ENCODE measurements around the gene TMEM190. TPM values are rescaled to one million over a fixed set of nuclear protein-coding genes. Genes with fewer than 3 reads are reported as not detected.

The TMEM190 gene
- total RNA-seq, 1 donor from 2014 or later = not detected

DNA sequence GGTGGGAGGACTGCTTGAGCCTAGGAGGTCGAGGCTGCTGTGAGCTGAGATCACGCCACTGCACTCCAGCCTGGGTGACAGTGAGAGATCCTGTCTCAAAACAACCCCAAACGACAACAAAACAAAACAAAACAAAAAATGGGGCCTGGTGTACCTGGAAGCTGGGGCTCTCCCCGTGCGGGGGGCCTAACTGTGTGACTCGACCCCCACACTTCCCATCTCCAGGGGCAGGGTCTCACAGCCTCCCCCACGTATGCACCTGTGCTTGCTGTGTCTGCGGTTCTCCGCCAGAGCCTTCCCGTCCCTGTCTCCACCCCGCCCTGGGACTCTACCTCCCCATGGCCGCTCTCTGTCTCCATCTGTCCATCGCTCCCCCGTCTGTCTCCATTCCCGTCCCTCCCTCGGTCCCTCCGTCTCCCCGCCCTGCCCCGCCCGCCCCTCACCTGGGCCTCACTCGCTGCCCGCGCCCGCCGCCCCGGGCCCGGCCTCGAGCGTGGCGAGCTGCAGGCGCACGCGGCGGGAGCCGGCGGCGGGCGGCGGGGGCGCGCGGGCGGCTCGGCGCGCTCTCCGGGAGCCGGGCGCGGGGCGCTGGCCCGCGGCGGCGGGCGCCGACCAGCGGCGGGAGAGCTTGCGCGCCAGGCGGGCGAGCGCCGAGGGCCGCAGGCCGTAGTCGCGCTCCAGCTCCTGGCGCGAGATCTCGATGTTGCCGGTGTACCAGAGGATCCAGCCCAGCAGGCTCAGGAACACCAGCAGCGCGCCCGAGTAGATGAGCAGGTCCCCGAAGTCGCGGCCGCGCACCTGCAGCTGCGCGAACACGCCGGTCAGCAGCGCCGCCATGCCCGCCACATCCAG, 6.9 kb downstream of the TMEM190 start:
- H3K27ac Mint-ChIP-seq = peak overlapping the region; percentile 90
- no peaks in the 10 kb centered on the region for H3K27me3 Mint-ChIP-seq (ENCODE audit: low read depth)
- intact Hi-C loops (cut with micrococcal nuclease) = loop anchor here (2.0 to 10.0 kb wide), 2 partner anchors 23 to 221 kb away; partner anchors contain the start of genes UBE2S, ZNF524 and ZNF865
- peaks cover 56% of the 10 kb centered on the region for H3K36me3 Mint-ChIP-seq (ENCODE audit: low read depth)
- no peaks in the 10 kb centered on the region for H3K9me3 Mint-ChIP-seq
- peak overlapping the region; percentile 86 for H3K4me3 Mint-ChIP-seq (ENCODE audit: low read depth)
- DNase-seq (ENCODE audit: low spot score) = peak; percentile 51
- peaks cover 39% of the 10 kb centered on the region for H3K4me1 Mint-ChIP-seq (ENCODE audit: low read depth)

DNA sequence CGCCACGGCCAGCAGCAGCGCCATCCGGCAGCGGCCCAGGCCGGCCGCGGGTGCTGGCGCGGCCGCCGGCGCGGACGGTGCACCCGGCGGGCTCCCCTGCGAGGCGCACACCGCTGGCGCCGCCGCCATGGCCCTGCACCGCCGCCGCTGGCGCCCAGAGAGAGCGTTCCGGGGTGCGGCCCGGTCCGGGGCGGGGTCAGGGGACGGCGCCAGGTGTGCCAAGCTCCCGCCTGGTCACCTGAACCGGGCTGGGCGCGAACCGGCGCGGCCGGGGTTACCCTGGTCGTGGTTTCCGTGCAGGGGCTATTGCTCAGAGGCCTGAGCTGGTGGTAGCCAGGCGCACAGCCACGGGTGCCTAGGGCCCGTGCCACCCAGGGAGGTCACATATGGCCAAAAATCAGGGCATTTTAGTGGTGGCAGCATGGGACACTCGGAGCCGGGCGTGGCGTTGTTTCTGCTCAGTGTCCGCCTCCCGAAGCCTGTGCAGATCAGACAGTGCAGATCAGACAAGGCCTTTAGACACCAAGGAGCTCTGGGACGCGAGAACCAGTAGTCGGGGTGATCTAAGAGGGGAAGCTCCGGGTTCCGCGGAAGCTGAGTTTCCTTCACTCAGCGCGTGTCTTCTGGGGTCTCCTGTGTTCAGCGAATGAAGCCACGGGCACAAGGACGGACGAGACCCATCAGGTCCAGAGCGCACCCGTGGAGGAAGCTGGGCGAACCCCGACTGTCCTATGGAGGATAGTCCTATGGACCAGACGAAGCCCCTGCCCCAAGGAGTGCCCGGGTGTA, 7.7 kb downstream of the TMEM190 start, which contains the start of gene TMEM238:
TSS of gene TMEM238 (minus strand) at position 162 of the 789 bp plus-strand sequence. CDS start at position 129, 33 bp downstream.
- H3K4me1 Mint-ChIP-seq (ENCODE audit: low read depth) = peaks cover 41% of the 10 kb centered on the region
- peaks cover 62% of the 10 kb centered on the region for H3K36me3 Mint-ChIP-seq (ENCODE audit: low read depth)
- intact Hi-C loops (cut with micrococcal nuclease) = loop anchor here (2.0 to 10.0 kb wide), 2 partner anchors 22 to 220 kb away; partner anchors contain the start of genes UBE2S, ZNF524 and ZNF865

DNA sequence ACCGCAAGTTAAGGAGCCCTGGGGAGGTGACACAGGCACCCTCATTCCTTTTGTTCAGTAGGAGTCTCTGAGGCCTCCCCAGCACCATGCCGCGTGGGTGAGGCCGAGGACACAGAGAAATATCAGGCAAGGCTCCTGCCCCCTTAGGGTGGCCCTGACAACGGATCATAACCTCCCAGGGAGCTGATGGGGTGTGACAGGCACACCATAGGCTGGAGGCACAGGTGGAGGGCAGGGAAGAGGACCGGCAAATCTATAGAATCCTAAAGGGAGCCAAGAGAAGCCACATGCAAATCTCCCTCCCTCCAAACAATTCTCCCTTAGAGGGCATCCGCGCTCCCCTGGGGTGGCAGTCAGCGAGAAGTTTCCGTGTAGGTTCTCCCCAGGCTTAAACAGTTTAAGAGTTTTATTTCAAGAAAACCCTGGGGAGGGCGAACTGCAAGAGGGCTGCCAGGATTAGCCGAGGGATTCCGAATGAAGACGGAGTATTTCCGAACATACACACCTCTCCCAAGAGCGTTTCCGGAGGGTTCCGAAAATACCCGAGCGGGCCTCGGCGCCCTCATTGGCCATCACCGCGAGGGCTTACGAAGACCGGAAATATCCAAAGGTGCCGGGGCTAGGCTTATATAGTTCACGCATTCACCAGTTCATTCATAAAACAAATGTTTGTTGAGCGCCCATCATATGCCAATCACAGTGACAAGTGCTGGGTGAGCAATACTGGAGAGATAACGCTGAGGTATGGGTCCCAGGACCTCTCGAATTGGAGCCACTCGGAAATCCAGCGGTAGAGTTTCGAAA, 8.5 kb downstream of the TMEM190 start:
- H3K9me3 Mint-ChIP-seq = no peaks in the 10 kb centered on the region
- intact Hi-C loops (cut with micrococcal nuclease) = loop anchor here (1.0 to 10.0 kb wide), 6 partner anchors 22 to 257 kb away; partner anchors contain the start of genes KMT5C, PPP6R1, UBE2S and ZNF524
- no peaks in the 10 kb centered on the region for H3K27me3 Mint-ChIP-seq (ENCODE audit: low read depth)
- H3K27ac Mint-ChIP-seq = peak overlapping the region; percentile 94
- H3K36me3 Mint-ChIP-seq (ENCODE audit: low read depth) = peaks cover 69% of the 10 kb centered on the region
- H3K4me3 Mint-ChIP-seq (ENCODE audit: low read depth) = peak overlapping the region; percentile 100
- H3K4me1 Mint-ChIP-seq (ENCODE audit: low read depth) = peaks cover 44% of the 10 kb centered on the region
- peak; percentile 94 for DNase-seq (ENCODE audit: low spot score)

More for the DNA sequence above, 7.7 kb downstream of the TMEM190 start, which contains the start of gene TMEM238:
- no peaks in the 10 kb centered on the region for H3K9me3 Mint-ChIP-seq
- peak within 1 kb of the TSS; percentile 100 for H3K4me3 Mint-ChIP-seq (ENCODE audit: low read depth)
- peak; percentile 52 for DNase-seq (ENCODE audit: low spot score)
- H3K27me3 Mint-ChIP-seq (ENCODE audit: low read depth) = no peaks in the 10 kb centered on the region
- peak within 1 kb of the TSS; percentile 94 for H3K27ac Mint-ChIP-seq

DNA sequence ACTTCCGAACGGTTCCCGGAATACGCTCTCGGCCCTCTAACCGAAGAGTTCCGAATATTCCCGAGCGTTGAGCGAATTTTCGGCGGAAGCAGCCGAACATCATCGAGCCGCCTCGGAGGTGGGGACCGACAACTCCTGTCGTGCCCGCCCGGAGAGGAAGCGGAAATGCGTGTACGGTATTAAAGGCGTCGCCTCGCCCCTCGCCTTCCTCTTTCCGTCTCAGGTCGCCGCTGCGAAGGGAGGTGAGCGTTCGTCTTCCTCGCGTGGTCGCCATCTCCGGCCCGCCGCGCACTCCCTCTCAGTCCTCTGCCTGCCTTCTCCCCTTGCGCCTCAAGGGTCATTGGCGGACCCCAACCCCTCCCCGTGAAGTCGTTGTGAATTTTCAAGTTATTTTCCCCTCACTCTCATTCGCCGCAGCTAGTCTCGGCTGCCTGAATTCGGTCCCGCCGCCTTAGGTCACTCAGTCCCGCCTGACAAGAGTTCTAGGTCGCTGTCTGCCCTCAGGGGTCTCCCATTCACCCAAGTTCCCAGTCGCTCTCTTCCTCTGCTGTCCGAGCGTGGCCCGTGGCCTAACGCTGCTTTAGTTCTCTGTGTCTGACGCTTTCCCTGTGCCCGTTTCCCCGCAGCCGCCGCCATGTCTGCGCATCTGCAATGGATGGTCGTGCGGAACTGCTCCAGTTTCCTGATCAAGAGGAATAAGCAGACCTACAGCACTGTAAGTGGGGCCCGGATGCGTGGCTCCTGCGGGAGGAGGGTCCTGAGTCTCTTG, 9.3 kb downstream of the TMEM190 start, which contains the start of gene RPL28:
TSS of gene RPL28 (plus strand) at position 209 of the 769 bp plus-strand sequence. CDS start at position 635, 426 bp downstream.
- H3K36me3 Mint-ChIP-seq (ENCODE audit: low read depth) = peaks cover 71% of the 10 kb centered on the region
- peaks cover 44% of the 10 kb centered on the region for H3K4me1 Mint-ChIP-seq (ENCODE audit: low read depth)

DNA sequence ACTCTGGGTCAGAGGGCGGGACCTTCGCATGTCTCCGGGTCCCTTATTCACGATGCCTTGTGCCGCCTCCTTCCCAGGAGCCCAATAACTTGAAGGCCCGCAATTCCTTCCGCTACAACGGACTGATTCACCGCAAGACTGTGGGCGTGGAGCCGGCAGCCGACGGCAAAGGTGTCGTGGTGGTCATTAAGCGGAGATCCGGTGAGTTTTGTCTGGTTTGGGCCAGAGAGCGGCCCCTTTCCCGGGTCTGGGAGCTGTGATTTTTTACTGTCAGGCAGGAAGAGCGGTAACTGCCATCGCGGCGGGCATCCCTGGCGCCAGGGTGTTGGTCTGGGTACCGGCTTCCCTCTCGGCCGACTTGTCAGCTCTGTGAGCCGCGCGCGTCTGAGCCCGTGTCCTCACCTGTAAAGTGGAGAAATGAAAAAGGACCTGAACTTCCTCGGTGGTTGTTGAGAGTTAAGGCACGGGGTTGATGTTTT, 9.9 kb downstream of the TMEM190 start:
- DNase-seq (ENCODE audit: low spot score) = no peak
- Mint-ChIP-seq H3K4me3 (ENCODE audit: low read depth) (peak overlapping the region; percentile 100), H3K27ac (peak overlapping the region; percentile 94), H3K36me3 (ENCODE audit: low read depth) (peaks cover 71% of the 10 kb centered on the region), H3K9me3 (no peaks in the 10 kb centered on the region), H3K27me3 (ENCODE audit: low read depth) (no peaks in the 10 kb centered on the region), H3K4me1 (ENCODE audit: low read depth) (peaks cover 42% of the 10 kb centered on the region)
- intact Hi-C loops (cut with micrococcal nuclease) = loop anchor here (5.0 to 10.0 kb wide), 3 partner anchors 84 to 256 kb away; partner anchors contain the start of genes ZNF524, ZNF580, ZNF581 and ZNF865

More for the DNA sequence above, 9.3 kb downstream of the TMEM190 start, which contains the start of gene RPL28:
- Mint-ChIP-seq H3K27me3 (ENCODE audit: low read depth) (no peaks in the 10 kb centered on the region), H3K9me3 (no peaks in the 10 kb centered on the region), H3K4me3 (ENCODE audit: low read depth) (peak within 1 kb of the TSS; percentile 100), H3K27ac (peak within 1 kb of the TSS; percentile 94)
- DNase-seq (ENCODE audit: low spot score) = peak; percentile 99
- intact Hi-C loops (cut with micrococcal nuclease) = loop anchor here (1.0 to 10.0 kb wide), 6 partner anchors 21 to 256 kb away; partner anchors contain the start of genes KMT5C, PPP6R1, UBE2S and ZNF524

DNA sequence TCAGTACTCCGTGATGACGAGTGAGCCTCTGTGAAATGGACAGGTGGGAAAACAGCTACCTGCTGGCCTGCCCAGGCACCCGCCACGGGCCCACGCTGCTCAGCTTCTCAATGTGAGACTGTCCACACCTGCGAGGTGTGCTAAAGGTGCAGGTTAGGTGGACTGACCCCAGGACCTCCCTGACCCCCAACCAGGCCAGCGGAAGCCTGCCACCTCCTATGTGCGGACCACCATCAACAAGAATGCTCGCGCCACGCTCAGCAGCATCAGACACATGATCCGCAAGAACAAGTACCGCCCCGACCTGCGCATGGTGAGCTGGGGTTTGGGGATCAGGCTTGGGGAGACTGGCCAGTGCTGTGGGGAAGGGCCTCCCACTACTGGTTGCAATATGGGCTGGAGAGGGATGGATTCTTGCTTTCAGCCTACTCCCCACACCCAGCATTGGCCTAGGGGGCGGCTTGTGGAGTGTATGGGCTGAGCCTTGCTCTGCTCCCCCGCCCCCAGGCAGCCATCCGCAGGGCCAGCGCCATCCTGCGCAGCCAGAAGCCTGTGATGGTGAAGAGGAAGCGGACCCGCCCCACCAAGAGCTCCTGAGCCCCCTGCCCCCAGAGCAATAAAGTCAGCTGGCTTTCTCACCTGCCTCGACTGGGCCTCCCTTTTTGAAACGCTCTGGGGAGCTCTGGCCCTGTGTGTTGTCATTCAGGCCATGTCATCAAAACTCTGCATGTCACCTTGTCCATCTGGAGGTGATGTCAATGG, 11.3 kb downstream of the TMEM190 start:
- DNase-seq (ENCODE audit: low spot score) = no peak
- no peak overlapping the region for H3K27ac Mint-ChIP-seq
- H3K27me3 Mint-ChIP-seq (ENCODE audit: low read depth) = no peaks in the 10 kb centered on the region
- no peaks in the 10 kb centered on the region for H3K9me3 Mint-ChIP-seq
- peaks cover 30% of the 10 kb centered on the region for H3K4me1 Mint-ChIP-seq (ENCODE audit: low read depth)
- peak overlapping the region; percentile 100 for H3K4me3 Mint-ChIP-seq (ENCODE audit: low read depth)
- intact Hi-C loops (cut with micrococcal nuclease) = loop anchor here (5.0 to 10.0 kb wide), 3 partner anchors 86 to 254 kb away; partner anchors contain the start of genes ZNF524, ZNF580, ZNF581 and ZNF865
- peaks cover 62% of the 10 kb centered on the region for H3K36me3 Mint-ChIP-seq (ENCODE audit: low read depth)

DNA sequence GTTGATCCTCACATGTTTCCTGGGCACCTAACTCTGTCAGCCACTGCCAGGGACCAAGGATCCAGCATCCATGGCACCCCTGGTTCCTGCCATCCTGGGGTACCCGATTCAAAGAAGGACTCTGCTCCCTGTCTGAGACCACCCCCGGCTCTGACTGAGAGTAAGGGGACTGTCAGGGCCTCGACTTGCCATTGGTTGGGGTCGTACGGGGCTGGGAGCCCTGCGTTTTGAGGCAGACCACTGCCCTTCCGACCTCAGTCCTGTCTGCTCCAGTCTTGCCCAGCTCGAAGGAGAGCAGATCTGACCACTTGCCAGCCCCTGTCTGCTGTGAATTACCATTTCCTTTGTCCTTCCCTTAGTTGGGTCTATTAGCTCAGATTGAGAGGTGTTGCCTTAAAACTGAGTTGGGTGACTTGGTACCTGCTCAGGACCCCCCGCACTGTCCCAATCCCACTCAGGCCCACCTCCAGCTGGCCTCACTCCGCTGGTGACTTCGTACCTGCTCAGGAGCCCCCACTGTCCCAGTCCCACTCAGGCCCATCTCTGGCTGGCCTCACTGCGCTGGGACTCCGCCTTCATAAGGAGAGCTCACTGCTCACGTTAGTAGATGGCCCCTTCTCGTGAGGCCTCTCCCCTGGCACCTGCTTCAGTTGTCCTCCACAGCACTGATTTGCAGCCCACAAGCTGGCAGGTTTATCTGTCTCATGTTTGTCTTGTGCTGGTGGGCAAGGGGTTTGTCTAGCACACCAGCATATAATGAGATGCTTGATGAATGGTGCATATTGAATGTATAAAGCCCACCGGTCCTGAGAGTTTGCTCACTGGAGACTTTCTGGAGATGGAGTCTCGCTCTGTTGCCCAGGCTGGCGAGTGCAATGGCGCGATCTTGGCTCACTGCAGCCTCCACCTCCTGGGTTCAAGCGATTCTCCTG, 13.0 kb downstream of the TMEM190 start:
- Mint-ChIP-seq H3K4me3 (ENCODE audit: low read depth) (peak overlapping the region; percentile 33), H3K4me1 (ENCODE audit: low read depth) (peaks cover 26% of the 10 kb centered on the region)
- intact Hi-C loops (cut with micrococcal nuclease) = loop anchor here (5.0 to 10.0 kb wide), 3 partner anchors 87 to 253 kb away; partner anchors contain the start of genes ZNF524, ZNF580, ZNF581 and ZNF865

DNA sequence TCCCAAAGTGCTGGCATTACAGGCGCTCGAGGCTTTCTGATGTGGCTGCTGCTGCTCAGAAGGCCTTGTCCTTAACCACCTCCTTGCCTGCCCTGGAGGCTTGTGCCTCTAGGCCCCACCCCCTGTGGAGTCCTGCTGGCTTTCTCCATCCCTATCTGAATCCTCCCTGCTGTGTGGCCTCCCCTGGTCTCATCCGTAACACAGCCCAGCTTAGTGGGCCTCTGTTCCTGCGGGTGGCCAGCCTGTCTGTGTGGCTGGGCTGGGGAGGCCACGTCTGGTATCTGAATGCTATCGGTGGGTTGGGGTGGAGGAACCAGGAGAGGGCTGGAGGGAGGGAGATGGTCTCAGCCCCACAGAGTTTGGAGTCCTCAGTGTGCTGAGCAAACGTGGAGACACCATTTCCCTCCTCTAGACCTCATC, 13.8 kb downstream of the TMEM190 start:
- intact Hi-C loops (cut with micrococcal nuclease) = no loop called here
- no peaks in the 10 kb centered on the region for H3K9me3 Mint-ChIP-seq
- H3K27ac Mint-ChIP-seq = peak overlapping the region; percentile 7
- no peaks in the 10 kb centered on the region for H3K27me3 Mint-ChIP-seq (ENCODE audit: low read depth)
- no peak overlapping the region for H3K4me3 Mint-ChIP-seq (ENCODE audit: low read depth)
- DNase-seq (ENCODE audit: low spot score) = no peak
- H3K36me3 Mint-ChIP-seq (ENCODE audit: low read depth) = peaks cover 57% of the 10 kb centered on the region
- H3K4me1 Mint-ChIP-seq (ENCODE audit: low read depth) = peaks cover 18% of the 10 kb centered on the region

More for the DNA sequence above, 13.0 kb downstream of the TMEM190 start:
- peaks cover 57% of the 10 kb centered on the region for H3K36me3 Mint-ChIP-seq (ENCODE audit: low read depth)
- no peak overlapping the region for H3K27ac Mint-ChIP-seq
- H3K27me3 Mint-ChIP-seq (ENCODE audit: low read depth) = no peaks in the 10 kb centered on the region
- DNase-seq (ENCODE audit: low spot score) = no peak
- H3K9me3 Mint-ChIP-seq = no peaks in the 10 kb centered on the region

DNA sequence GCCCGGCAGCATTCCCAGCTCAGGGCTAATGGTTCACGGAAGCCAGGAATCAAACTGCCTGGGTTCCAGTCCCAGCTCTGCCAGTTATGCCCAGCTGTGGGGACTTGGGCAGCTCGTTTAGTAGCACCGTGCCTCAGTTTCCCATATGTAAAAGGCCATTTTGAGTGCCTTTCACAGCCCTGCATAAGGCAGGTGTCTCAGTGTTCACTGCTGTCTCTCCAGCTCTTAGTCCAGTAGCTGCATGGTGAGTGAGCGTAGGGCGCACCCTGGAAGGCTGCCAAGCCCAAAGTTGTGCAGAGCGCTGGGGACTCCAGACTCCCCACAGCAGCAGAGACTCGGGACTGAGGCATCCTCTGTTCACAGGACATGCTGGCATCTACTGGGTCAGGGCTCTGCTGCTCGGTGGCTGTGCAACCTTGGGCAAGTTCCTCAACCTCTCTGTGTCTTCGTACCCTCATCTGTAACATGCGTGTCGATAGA, 14.6 kb downstream of the TMEM190 start:
- peaks cover 51% of the 10 kb centered on the region for H3K36me3 Mint-ChIP-seq (ENCODE audit: low read depth)

More for the DNA sequence above, 14.6 kb downstream of the TMEM190 start:
- DNase-seq (ENCODE audit: low spot score) = no peak
- Mint-ChIP-seq H3K27me3 (ENCODE audit: low read depth) (no peaks in the 10 kb centered on the region), H3K4me1 (ENCODE audit: low read depth) (peaks cover 17% of the 10 kb centered on the region), H3K4me3 (ENCODE audit: low read depth) (no peak overlapping the region), H3K27ac (no peak overlapping the region), H3K9me3 (no peaks in the 10 kb centered on the region)
- intact Hi-C loops (cut with micrococcal nuclease) = no loop called here

Measured in activated T-helper 2 cell treated with anti-CD3 and anti-CD28 coated beads, Interferon-gamma antibody, Interleukin-2, Interleukin-4, amounts not matched to agents 10 μg/mL and 5 μg/mL and 100 μg/mL, durations not matched to agents 14 hours and 24 hours and 36 hours (primary cell).